Neutrophil (primary cell): ENCODE data around the gene PANK1.

Experiments
- H3K27ac ChIP-seq: fragments of 200-600 bp; sonication (generic); 2 replicates; pipeline ENCODE4 v1.5.1; 2016; ENCODE audit warnings: mild to moderate bottlenecking, moderate library complexity
- H3K27me3 ChIP-seq: fragments of 200-600 bp; sonication (generic); 2 replicates; pipeline ENCODE4 v1.6.0; 2016; ENCODE audit warnings: mild to moderate bottlenecking
- H3K36me3 ChIP-seq: fragments of 200-600 bp; sonication (generic); 2 replicates; pipeline ENCODE4 v1.5.1; 2017
- H3K4me1 ChIP-seq, 2 experiments: fragments of 200-600 bp in 1 of 2; sonication (generic) in 1 of 2; 1 replicate in 1 of 2; 2 replicates in 1 of 2; pipeline versions ENCODE4 v1.5.1 to v1.6.1; 2013 to 2016; ENCODE audit warnings: low read depth in 1 of 2, low read length in 1 of 2, mild to moderate bottlenecking in 1 of 2, moderate library complexity in 1 of 2; ENCODE audit not compliant: control insufficient read depth in 1 of 2, insufficient read depth in 1 of 2
- H3K4me3 ChIP-seq, 2 experiments: fragments of 200-600 bp in 1 of 2; sonication (generic) in 1 of 2; 1 replicate in 1 of 2; 2 replicates in 1 of 2; pipeline ENCODE4 v1.5.1; 2013 to 2016; ENCODE audit warnings: low read depth in 1 of 2, low read length in 1 of 2, mild to moderate bottlenecking in 1 of 2, moderate library complexity in 1 of 2
- H3K9me3 ChIP-seq: fragments of 200-600 bp; sonication (generic); 2 replicates; pipeline ENCODE4 v1.5.1; 2016
- CTCF ChIP-seq: fragments of 200-600 bp; sonication (generic); IDR thresholded peaks from 2 replicates; pipeline ENCODE4 v1.5.1; 2016; ENCODE audit warnings: antibody characterized with exemption

Gene PANK1

GRCh38 chr10:89684604-89685003, 39.6 kb upstream of the PANK1 start:
- Histone ChIP-seq H3K27me3 (peaks cover 6% of the 10 kb centered on the region), H3K36me3 (no peaks in the 10 kb centered on the region), H3K4me3 (no peak overlapping the region)

GRCh38 chr10:89683883-89684282, 38.8 kb upstream of the PANK1 start:
- TF ChIP-seq CTCF = no peak
- Histone ChIP-seq H3K4me3 (no peak overlapping the region), H3K27me3 (peaks cover 6% of the 10 kb centered on the region), H3K27ac (no peak overlapping the region), H3K9me3 (no peaks in the 10 kb centered on the region), H3K36me3 (no peaks in the 10 kb centered on the region), H3K4me1 (peaks cover 0 to 5% of the 10 kb centered on the region in 2 experiments)

More at GRCh38 chr10:89684604-89685003, 39.6 kb upstream of the PANK1 start:
- Histone ChIP-seq H3K9me3 (no peaks in the 10 kb centered on the region), H3K27ac (no peak overlapping the region), H3K4me1 (peaks cover 0 to 5% of the 10 kb centered on the region in 2 experiments)
- TF ChIP-seq CTCF = no peak

GRCh38 chr10:89679986-89680385, 34.9 kb upstream of the PANK1 start:
- Histone ChIP-seq H3K36me3 (no peaks in the 10 kb centered on the region), H3K27me3 (peaks cover 6% of the 10 kb centered on the region), H3K4me3 (no peak overlapping the region), H3K9me3 (no peaks in the 10 kb centered on the region), H3K4me1 (peaks cover 0 to 5% of the 10 kb centered on the region in 2 experiments), H3K27ac (no peak overlapping the region)
- TF ChIP-seq CTCF = no peak

- Histone ChIP-seq H3K4me1 (no peaks in the 10 kb centered on the region), H3K27ac (no peak overlapping the region), H3K4me3 (no peak overlapping the region), H3K9me3 (no peaks in the 10 kb centered on the region), H3K27me3 (no peaks in the 10 kb centered on the region), H3K36me3 (no peaks in the 10 kb centered on the region)
- TF ChIP-seq CTCF = no peak
Measured at GRCh38 chr10:89677341-89677740, 32.3 kb upstream of the PANK1 start.

- H3K9me3 ChIP-seq = no peaks in the 10 kb centered on the region
- H3K4me3 ChIP-seq = no peak overlapping the region
- H3K4me1 ChIP-seq = no peaks in the 10 kb centered on the region
- H3K36me3 ChIP-seq = no peaks in the 10 kb centered on the region
- H3K27ac ChIP-seq = no peak overlapping the region
- no peaks in the 10 kb centered on the region for H3K27me3 ChIP-seq
- TF ChIP-seq CTCF = no peak
Measured at GRCh38 chr10:89670926-89671325, 25.9 kb upstream of the PANK1 start.

- Histone ChIP-seq H3K27me3 (no peaks in the 10 kb centered on the region), H3K27ac (no peak overlapping the region), H3K4me1 (no peaks in the 10 kb centered on the region), H3K36me3 (no peaks in the 10 kb centered on the region), H3K4me3 (no peak overlapping the region), H3K9me3 (no peaks in the 10 kb centered on the region)
- TF ChIP-seq CTCF = no peak
Measured at GRCh38 chr10:89669985-89670384, 24.9 kb upstream of the PANK1 start.
